ENCODE results near the gene DRC3. TPM values are rescaled to one million over a fixed set of nuclear protein-coding genes. Genes with fewer than 3 reads are reported as not detected.

The DRC3 gene
- total RNA-seq, 1 donor from 2014 or later: 13.4 TPM

DNA sequence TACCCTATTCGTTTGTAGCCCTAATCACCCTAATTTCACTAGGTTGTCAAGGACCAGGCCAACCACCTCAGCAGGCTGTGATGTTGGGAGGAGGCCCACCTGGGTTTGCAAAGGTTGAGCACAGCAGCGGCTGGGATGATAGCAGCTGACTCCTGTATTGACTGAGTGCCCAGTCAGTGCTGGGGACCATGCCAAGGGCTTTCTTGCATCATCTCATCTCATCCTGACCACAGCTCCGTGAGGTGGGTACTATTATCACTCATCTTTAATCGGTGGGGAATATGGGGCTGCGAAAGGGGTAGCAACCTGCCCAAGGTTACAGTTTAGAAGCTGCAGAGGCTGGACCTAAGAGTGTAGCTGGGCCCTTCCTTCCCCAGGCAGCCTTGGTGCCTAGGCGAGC is 54.6 kb downstream of the DRC3 start:
- Histone ChIP-seq H3K4me1 (peaks cover 6% of the 10 kb centered on the region), H3K36me3 (peaks cover 26% of the 10 kb centered on the region), H3K27me3 (ENCODE audit: low read depth) (no peaks in the 10 kb centered on the region), H3K27ac (no peak overlapping the region), H3K9me3 (no peaks in the 10 kb centered on the region), H3K4me3 (no peak overlapping the region)
- intact Hi-C loops (cut with DNase I): no loop called here
- TF ChIP-seq, protein P1, sequence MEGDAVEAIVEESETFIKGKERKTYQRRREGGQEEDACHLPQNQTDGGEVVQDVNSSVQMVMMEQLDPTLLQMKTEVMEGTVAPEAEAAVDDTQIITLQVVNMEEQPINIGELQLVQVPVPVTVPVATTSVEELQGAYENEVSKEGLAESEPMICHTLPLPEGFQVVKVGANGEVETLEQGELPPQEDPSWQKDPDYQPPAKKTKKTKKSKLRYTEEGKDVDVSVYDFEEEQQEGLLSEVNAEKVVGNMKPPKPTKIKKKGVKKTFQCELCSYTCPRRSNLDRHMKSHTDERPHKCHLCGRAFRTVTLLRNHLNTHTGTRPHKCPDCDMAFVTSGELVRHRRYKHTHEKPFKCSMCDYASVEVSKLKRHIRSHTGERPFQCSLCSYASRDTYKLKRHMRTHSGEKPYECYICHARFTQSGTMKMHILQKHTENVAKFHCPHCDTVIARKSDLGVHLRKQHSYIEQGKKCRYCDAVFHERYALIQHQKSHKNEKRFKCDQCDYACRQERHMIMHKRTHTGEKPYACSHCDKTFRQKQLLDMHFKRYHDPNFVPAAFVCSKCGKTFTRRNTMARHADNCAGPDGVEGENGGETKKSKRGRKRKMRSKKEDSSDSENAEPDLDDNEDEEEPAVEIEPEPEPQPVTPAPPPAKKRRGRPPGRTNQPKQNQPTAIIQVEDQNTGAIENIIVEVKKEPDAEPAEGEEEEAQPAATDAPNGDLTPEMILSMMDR (IDR thresholded peaks at IDR 0.05): no peak
- no peak for ATAC-seq
- no peak for DNase-seq

DNA sequence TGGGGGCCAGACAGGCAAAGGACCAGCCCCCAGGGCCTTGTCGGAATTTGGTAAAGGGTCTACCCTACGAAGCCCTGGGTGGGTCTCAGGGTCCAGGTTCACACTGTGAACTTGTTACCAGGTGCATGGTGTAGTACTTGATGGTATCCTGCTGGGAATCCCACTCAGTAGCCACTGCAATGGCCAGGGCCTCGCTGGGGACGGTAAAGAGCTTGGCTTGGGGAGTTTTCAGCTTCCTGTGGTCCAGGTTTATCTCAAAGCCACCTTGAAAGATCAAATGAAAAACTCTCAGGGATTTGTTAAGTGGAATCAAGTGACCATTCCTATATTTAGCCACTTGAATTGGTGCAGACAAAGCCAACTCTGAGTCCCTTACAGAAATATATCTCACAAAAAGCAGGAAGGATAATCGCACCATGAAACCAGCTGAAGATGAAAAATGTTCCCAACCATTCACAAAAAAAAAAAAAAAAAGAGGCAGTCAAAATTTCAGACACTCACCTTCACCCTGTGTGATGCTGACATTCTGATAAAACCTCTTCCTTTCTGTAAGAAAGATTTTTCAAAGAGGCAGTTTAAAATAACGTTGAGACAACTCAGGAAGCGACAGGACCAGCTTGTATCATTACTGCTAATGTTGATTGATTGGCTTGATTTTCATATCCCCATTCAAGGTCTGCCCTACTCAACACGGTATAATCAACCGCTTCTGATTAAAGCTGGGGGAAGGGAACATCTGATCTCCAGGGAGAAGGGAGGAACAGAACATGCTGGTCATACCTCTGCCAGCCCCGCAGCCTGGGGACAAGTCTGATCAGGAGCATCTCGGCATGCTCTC is 55.7 kb downstream of the DRC3 start:
- no peak for ATAC-seq
- Histone ChIP-seq H3K4me1 (peaks cover 9% of the 10 kb centered on the region), H3K9me3 (no peaks in the 10 kb centered on the region), H3K27ac (no peak overlapping the region), H3K36me3 (peaks cover 25% of the 10 kb centered on the region), H3K27me3 (ENCODE audit: low read depth) (no peaks in the 10 kb centered on the region), H3K4me3 (no peak overlapping the region)
- intact Hi-C loops (cut with DNase I): no loop called here
- TF ChIP-seq, protein P1 (IDR thresholded peaks at IDR 0.05): no peak
- DNase-seq: no peak

DNA sequence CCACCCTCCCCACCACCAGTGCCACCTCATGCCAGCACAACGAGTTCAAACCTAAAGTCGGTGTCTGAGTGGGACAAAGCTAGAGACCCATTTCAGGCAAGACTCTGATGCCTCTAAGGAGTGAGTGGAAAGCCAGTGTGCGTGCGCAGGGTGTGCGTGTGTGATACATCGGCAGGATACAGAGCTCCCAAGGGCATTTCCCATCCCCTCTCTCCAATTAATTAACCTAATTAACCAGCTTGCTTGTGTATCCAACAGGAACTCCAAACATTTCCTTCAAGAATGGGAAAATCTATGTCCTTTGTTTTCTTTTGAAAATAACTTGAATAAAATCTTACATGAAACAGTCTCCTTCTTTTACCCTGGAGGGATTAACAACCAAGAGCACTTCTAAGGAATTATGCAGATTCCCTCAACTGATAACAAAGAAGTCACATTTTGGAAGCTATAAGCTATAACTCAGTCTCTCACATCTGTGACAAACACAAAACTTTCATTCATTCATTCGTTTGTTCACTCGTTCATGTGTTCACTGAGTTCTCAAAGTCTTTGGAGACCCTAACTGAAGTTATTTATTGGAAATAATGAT is 56.4 kb downstream of the DRC3 start:
- no peak for DNase-seq
- Histone ChIP-seq H3K4me1 (peaks cover 9% of the 10 kb centered on the region), H3K4me3 (no peak overlapping the region), H3K9me3 (no peaks in the 10 kb centered on the region), H3K27ac (no peak overlapping the region), H3K36me3 (peaks cover 18% of the 10 kb centered on the region), H3K27me3 (ENCODE audit: low read depth) (no peaks in the 10 kb centered on the region)
- TF ChIP-seq, protein P1 (IDR thresholded peaks at IDR 0.05): no peak
- intact Hi-C loops (cut with DNase I): no loop called here
- ATAC-seq: no peak

DNA sequence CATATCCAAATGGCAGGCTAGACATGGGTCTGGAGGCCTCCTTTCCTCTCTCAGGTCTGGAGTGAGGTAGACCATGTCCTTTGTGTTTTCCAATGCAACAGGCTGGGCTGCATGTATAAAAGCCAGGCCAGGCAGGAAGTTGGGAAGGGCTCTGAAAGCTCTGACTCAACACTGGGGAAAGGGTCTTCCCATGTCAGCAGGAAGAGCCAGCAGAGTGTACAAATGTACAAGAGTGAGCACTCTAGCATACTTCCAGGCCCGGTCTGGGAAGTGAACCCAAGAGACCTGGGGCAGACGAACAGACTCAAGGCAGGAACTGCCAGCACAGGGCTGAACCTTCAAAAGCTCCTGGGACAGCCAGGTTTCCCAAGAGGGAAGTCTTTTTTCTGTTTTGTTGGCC is 59.3 kb downstream of the DRC3 start:
- Histone ChIP-seq H3K27me3 (ENCODE audit: low read depth) (no peaks in the 10 kb centered on the region), H3K27ac (no peak overlapping the region), H3K4me3 (no peak overlapping the region), H3K9me3 (no peaks in the 10 kb centered on the region), H3K36me3 (peaks cover 8% of the 10 kb centered on the region), H3K4me1 (peaks cover 6% of the 10 kb centered on the region)
- DNase-seq (no peak), ATAC-seq (peak in 1 of 2 donors; percentile 44)
- TF ChIP-seq, protein P1 (IDR thresholded peaks at IDR 0.05): no peak
- intact Hi-C loops (cut with DNase I): loop anchor here (10.0 kb wide), 1 partner anchor 347 kb away; the partner anchor contains the start of gene RAI1

DNA sequence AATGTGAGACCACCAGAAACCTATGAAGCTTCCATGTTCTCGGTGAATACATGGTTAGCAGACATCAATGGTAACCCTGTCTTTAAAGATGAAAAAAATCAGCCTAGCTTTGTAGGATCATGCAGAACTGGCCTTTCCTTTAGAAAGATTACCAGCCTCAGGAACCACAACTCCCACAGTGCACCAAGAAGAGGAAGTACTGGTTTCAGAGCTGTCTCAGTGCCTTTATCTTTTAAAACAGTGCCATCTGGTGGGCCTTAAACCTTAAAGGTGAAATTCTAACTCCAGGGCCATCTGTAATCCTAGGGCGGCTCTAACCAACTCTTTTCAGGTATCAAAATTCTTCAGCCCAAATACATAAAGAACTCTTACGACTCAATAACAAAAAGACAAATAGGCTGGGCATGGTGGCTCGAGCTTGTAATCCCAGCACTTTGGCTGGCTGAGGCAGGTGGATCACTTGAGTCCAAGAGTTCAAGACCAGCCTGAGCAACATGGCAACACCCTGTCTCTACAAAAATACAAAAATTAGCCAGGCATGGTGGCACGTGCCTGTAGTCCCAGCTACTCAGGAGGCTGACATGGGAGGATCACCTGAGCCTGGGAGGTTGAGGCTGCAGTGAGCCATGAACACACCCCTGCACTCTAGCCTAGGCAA is 60.9 kb downstream of the DRC3 start:
- peak; percentile 91 to 93 for ATAC-seq
- Histone ChIP-seq H3K9me3 (no peaks in the 10 kb centered on the region), H3K27me3 (ENCODE audit: low read depth) (no peaks in the 10 kb centered on the region), H3K36me3 (no peaks in the 10 kb centered on the region), H3K27ac (no peak overlapping the region), H3K4me3 (no peak overlapping the region), H3K4me1 (peaks cover 22% of the 10 kb centered on the region)
- intact Hi-C loops (cut with DNase I): loop anchor here (10.0 kb wide), 1 partner anchor 349 kb away; the partner anchor contains the start of gene RAI1
- DNase-seq: no peak
- TF ChIP-seq, protein P1 (IDR thresholded peaks at IDR 0.05): peak; percentile 59

Measured in lower lobe of right lung (tissue), 2 donors.